Measurements from ENCODE around the gene MRTFA. TPM values are rescaled to one million over a fixed set of nuclear protein-coding genes. Genes with fewer than 3 reads are reported as not detected.

The MRTFA gene
- polyA plus RNA-seq, 2 of the 4 experiments (the other 2 are of a cell fraction), result 6.8 to 48.3 TPM

DNA sequence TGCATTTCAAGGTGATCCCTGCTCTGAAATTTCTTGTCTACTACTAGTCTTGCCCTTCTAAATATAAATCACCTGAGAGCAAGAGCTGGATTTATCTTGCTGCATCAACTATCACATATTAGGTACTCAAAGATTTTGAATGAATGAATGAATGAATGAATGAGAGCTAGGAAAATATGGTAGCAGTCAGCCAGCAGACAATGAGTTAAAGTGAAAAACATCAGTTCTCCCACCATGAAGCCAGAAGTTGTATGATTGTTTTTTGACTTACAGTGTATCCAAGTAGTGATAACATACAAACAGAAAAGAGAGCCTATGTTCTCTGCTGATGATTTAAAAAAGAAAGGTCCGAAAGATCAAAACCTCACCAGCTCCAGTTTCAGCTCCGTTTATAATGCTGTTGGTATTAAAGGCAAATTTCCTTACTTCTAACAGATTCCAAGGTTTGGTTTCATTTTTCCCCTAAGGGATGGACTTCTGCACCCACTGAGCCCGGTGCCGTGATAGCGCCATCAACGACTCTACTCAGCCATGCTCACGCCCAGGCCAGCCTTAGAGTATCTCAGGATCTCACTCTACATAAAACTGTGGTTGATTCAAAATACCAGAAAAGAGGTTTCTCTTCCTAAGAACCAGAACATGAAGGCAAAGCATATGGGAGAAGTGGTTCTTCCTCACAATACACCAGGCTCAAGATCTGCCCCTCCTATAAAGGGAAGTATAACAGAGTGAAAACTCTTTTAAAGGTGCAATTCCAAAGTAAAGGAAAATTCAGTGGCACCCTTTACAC is 174.1 kb downstream of the MRTFA start:
- FAIRE-seq, result no peak
- ChIA-PET POLR2A (no interaction called here), CTCF (interaction anchor here (0.7 to 1.4 kb wide), 5 partner anchors 12 to 63 kb away, joined by 3 to 5 read pairs (median 3); no protein-coding TSS in a partner anchor)
- TF ChIP-seq CHD4 (IDR thresholded peaks at IDR 0.05; ENCODE audit: borderline replicate concordance) (no peak), MYC (IDR thresholded peaks at IDR 0.05; ENCODE audit: borderline replicate concordance, low read length) (no peak), HMGXB4 (CRISPR knock-in tag; IDR thresholded peaks at IDR 0.05; ENCODE audit: borderline replicate concordance) (no peak), HOXB13 (CRISPR knock-in tag; IDR thresholded peaks at IDR 0.05; ENCODE audit: low read depth) (no peak), ESRRA (IDR thresholded peaks at IDR 0.05; ENCODE audit: borderline replicate concordance, low read length) (no peak), MAFK (IDR thresholded peaks at IDR 0.05; ENCODE audit: partially characterized antibody) (no peak), HDAC2 (IDR thresholded peaks at IDR 0.05) (no peak), ELK1 (IDR thresholded peaks at IDR 0.05; ENCODE audit: low read depth, low read length) (no peak), PBX3 (IDR thresholded peaks at IDR 0.05) (no peak), NPAS2 (CRISPR knock-in tag; IDR thresholded peaks at IDR 0.05; ENCODE audit: borderline replicate concordance) (no peak), EHMT2 (IDR thresholded peaks at IDR 0.05; ENCODE audit: low read depth) (no peak), CHD2 (IDR thresholded peaks at IDR 0.05; ENCODE audit: low read length, partially characterized antibody) (no peak), HES2 (IDR thresholded peaks at IDR 0.05) (no peak), HOXB5 (CRISPR knock-in tag; IDR thresholded peaks at IDR 0.05) (no peak), GATA3 (IDR thresholded peaks at IDR 0.05; ENCODE audit: borderline replicate concordance) (no peak), PHF8 (IDR thresholded peaks at IDR 0.05; ENCODE audit: borderline replicate concordance, low read depth) (no peak)
- WGBS (ENCODE audit: missing lambda C conversion rate), result 90% methylated on average over 7 of the region's 7 CpGs
- Histone ChIP-seq H3K9me3 (no peaks in the 10 kb centered on the region), H3K27ac (no peak overlapping the region), H3K4me1 (peaks cover 39% of the 10 kb centered on the region), H3K4me3 (no peak overlapping the region), H3K4me2 (no peak overlapping the region)
- DNase-seq (ENCODE audit: low read depth in 1 of 2, low spot score in 1 of 2), result no peak
- no peak for ATAC-seq

GRCh38 chr22:40453671-40454070 is 182.8 kb downstream of the MRTFA start:
- Histone ChIP-seq H3K4me1 (peaks cover 68% of the 10 kb centered on the region), H3K9me3 (no peaks in the 10 kb centered on the region), H3K4me3 (no peak overlapping the region), H3K4me2 (peak overlapping the region; percentile 55), H3K27ac (0 out of 6 replicates have a peak overlapping the region, but pooled peaks of 1 of the 2 experiments have one; percentile 14)
- CTCF ChIA-PET, result interaction anchor here (1.1 to 2.1 kb wide), 4 partner anchors 17 to 192 kb away, joined by 3 to 8 read pairs (median 6); no protein-coding TSS in a partner anchor
- POLR2A ChIA-PET, result no interaction called here
- ATAC-seq (no peak), DNase-seq (ENCODE audit: low read depth in 1 of 2, low spot score in 1 of 2) (no peak), FAIRE-seq (no peak)
- no peak for TF ChIP-seq EP300 (IDR thresholded peaks at IDR 0.05)
- TF ChIP-seq FOXS1 (CRISPR knock-in tag; IDR thresholded peaks at IDR 0.05), result no peak
- TF ChIP-seq MAFK (IDR thresholded peaks at IDR 0.05; ENCODE audit: partially characterized antibody), result no peak
- no peak for TF ChIP-seq NR3C1 (IDR thresholded peaks at IDR 0.05)
- no peak for TF ChIP-seq BHLHE40 (IDR thresholded peaks at IDR 0.05; ENCODE audit: low read depth, low read length)
- TF ChIP-seq JUNB (IDR thresholded peaks at IDR 0.05), result no peak
- no peak for TF ChIP-seq CEBPB (IDR thresholded peaks at IDR 0.05)
- TF ChIP-seq SMC3 (IDR thresholded peaks at IDR 0.05), result no peak

All from A549 (cell line).